Measurements from ENCODE around the gene ZNF283. TPM values are rescaled to one million over a fixed set of nuclear protein-coding genes. Genes with fewer than 3 reads are reported as not detected.
A peak's percentile ranks its signal among the peaks of the same experiment; 100 is the strongest.

The ZNF283 gene
- 1 to 10 TPM; 5.8 to 6.3 TPM for total RNA-seq
- 2.7 TPM for polyA plus RNA-seq

GRCh38 chr19:43826787-43827754 is at the start of gene ZNF283:
Gene ZNF283, plus strand, starts transcription at chr19:43827321. Its CDS starts 6,184 bp downstream, at chr19:43833505.
- peak within 1 kb of the TSS; percentile 78 for H3K4me3 ChIP-seq (ENCODE audit: low read length)
- peaks cover 18 to 23% (median 21%) of the 10 kb centered on the region in 3 donors for H3K4me1 Mint-ChIP-seq
- ChIA-PET CTCF (no interaction called here), POLR2A (no interaction called here)
- H3K36me3 Mint-ChIP-seq, result peaks cover 14 to 34% (median 24%) of the 10 kb centered on the region in 3 donors
- H3K27me3 Mint-ChIP-seq, result peaks cover 8 to 10% of the 10 kb centered on the region in 2 donors
- no peaks in the 10 kb centered on the region for H3K9me3 ChIP-seq (ENCODE audit: low read length)
- peak; percentile 61 to 85 (median 77) for DNase-seq
- peak within 1 kb of the TSS; percentile 14 to 90 (median 74) for H3K27ac Mint-ChIP-seq
- H3K4me3 Mint-ChIP-seq, result peak within 1 kb of the TSS; percentile 86 to 95 (median 91)
- H3K4me1 ChIP-seq (ENCODE audit: insufficient read depth, low read length), result peaks cover 14% of the 10 kb centered on the region
- peak within 1 kb of the TSS; percentile 40 for H3K27ac ChIP-seq (ENCODE audit: low read depth, low read length)
- H3K36me3 ChIP-seq (ENCODE audit: insufficient read depth, low read length), result peaks cover 2% of the 10 kb centered on the region
- H3K27me3 ChIP-seq (ENCODE audit: insufficient read depth, low read length, poor library complexity, severe bottlenecking), result no peaks in the 10 kb centered on the region
- peaks cover 0 to 2% (median 0%) of the 10 kb centered on the region in 5 donors for H3K9me3 Mint-ChIP-seq

- peaks cover 0 to 2% (median 0%) of the 10 kb centered on the region in 3 donors for H3K36me3 Mint-ChIP-seq
Measured at GRCh38 chr19:43778651-43779050, 48.5 kb upstream of the ZNF283 start.

GRCh38 chr19:43779147-43779819 is 47.8 kb upstream of the ZNF283 start:
- no peaks in the 10 kb centered on the region for H3K36me3 Mint-ChIP-seq
- H3K27me3 Mint-ChIP-seq, result peaks cover 0 to 3% of the 10 kb centered on the region in 2 donors
- H3K9me3 ChIP-seq (ENCODE audit: low read length), result no peaks in the 10 kb centered on the region
- peak overlapping the region; percentile 65 for H3K4me3 ChIP-seq (ENCODE audit: low read length)
- ChIA-PET CTCF (interaction anchor here (2.7 to 4.6 kb wide), 4 partner anchors 13 to 34 kb away, joined by 9 to 23 read pairs (median 12); no protein-coding TSS in a partner anchor), POLR2A (interaction anchor here (0.5 to 1.6 kb wide), 4 partner anchors 12 to 1286 kb away, joined by 3 to 7 read pairs (median 6); partner anchors contain the start of gene SMG9)
- H3K9me3 Mint-ChIP-seq, result no peaks in the 10 kb centered on the region
- peak overlapping the region; percentile 51 to 98 (median 85) for H3K27ac Mint-ChIP-seq
- H3K4me1 Mint-ChIP-seq, result peaks cover 59 to 80% (median 68%) of the 10 kb centered on the region in 3 donors
- H3K27ac ChIP-seq (ENCODE audit: low read depth, low read length), result peak overlapping the region; percentile 79
- H3K36me3 ChIP-seq (ENCODE audit: insufficient read depth, low read length), result no peaks in the 10 kb centered on the region
- H3K27me3 ChIP-seq (ENCODE audit: insufficient read depth, low read length, poor library complexity, severe bottlenecking), result no peaks in the 10 kb centered on the region
- DNase-seq, result no peak
- H3K4me1 ChIP-seq (ENCODE audit: insufficient read depth, low read length), result peaks cover 67% of the 10 kb centered on the region
- peak overlapping the region; percentile 49 to 93 (median 76) for H3K4me3 Mint-ChIP-seq

More at GRCh38 chr19:43778651-43779050, 48.5 kb upstream of the ZNF283 start:
- no peak for DNase-seq
- Histone ChIP-seq H3K9me3 (ENCODE audit: low read length) (no peaks in the 10 kb centered on the region), H3K4me3 (ENCODE audit: low read length) (no peak overlapping the region), H3K27ac (ENCODE audit: low read depth, low read length) (peak overlapping the region; percentile 79), H3K4me1 (ENCODE audit: insufficient read depth, low read length) (peaks cover 61% of the 10 kb centered on the region), H3K36me3 (ENCODE audit: insufficient read depth, low read length) (no peaks in the 10 kb centered on the region), H3K27me3 (ENCODE audit: insufficient read depth, low read length, poor library complexity, severe bottlenecking) (no peaks in the 10 kb centered on the region)
- H3K27me3 Mint-ChIP-seq, result peaks cover 0 to 3% of the 10 kb centered on the region in 2 donors
- no peaks in the 10 kb centered on the region for H3K9me3 Mint-ChIP-seq
- H3K27ac Mint-ChIP-seq, result peak overlapping the region; percentile 45 to 95 (median 90)
- CTCF ChIA-PET, result interaction anchor here (1.1 to 4.6 kb wide), 4 partner anchors 10 to 33 kb away, joined by 3 to 23 read pairs (median 11); no protein-coding TSS in a partner anchor
- H3K4me1 Mint-ChIP-seq, result peaks cover 53 to 74% (median 62%) of the 10 kb centered on the region in 3 donors
- H3K4me3 Mint-ChIP-seq, result peak overlapping the region; percentile 19 to 93 (median 59)
- POLR2A ChIA-PET, result interaction anchor here (0.5 to 2.5 kb wide), 3 partner anchors 23 to 1287 kb away, joined by 6 to 7 read pairs (median 7); partner anchors contain the start of gene SMG9

- ChIA-PET POLR2A (interaction anchor here (0.7 to 1.6 kb wide), 2 partner anchors 12 to 25 kb away, joined by 3 to 5 read pairs; partner anchors contain the start of gene SMG9), CTCF (interaction anchor here (3.2 to 4.6 kb wide), 2 partner anchors 14 to 34 kb away, joined by 12 to 23 read pairs; no protein-coding TSS in a partner anchor)
- Histone ChIP-seq H3K36me3 (ENCODE audit: insufficient read depth, low read length) (no peaks in the 10 kb centered on the region), H3K27ac (ENCODE audit: low read depth, low read length) (peak overlapping the region; percentile 79), H3K27me3 (ENCODE audit: insufficient read depth, low read length, poor library complexity, severe bottlenecking) (no peaks in the 10 kb centered on the region), H3K9me3 (ENCODE audit: low read length) (no peaks in the 10 kb centered on the region), H3K4me3 (ENCODE audit: low read length) (peak overlapping the region; percentile 65), H3K4me1 (ENCODE audit: insufficient read depth, low read length) (peaks cover 72% of the 10 kb centered on the region)
- H3K36me3 Mint-ChIP-seq, result no peaks in the 10 kb centered on the region
- DNase-seq, result no peak
- H3K4me3 Mint-ChIP-seq, result peak overlapping the region; percentile 49 to 93 (median 76)
- peaks cover 0 to 3% of the 10 kb centered on the region in 2 donors for H3K27me3 Mint-ChIP-seq
- H3K27ac Mint-ChIP-seq, result peak overlapping the region; percentile 51 to 98 (median 78)
- H3K9me3 Mint-ChIP-seq, result no peaks in the 10 kb centered on the region
- peaks cover 62 to 86% (median 73%) of the 10 kb centered on the region in 3 donors for H3K4me1 Mint-ChIP-seq
Measured at GRCh38 chr19:43779820-43780219, 47.3 kb upstream of the ZNF283 start.

- peaks cover 68 to 87% (median 80%) of the 10 kb centered on the region in 3 donors for H3K4me1 Mint-ChIP-seq
- Histone ChIP-seq H3K36me3 (ENCODE audit: insufficient read depth, low read length) (no peaks in the 10 kb centered on the region), H3K4me1 (ENCODE audit: insufficient read depth, low read length) (peaks cover 71% of the 10 kb centered on the region), H3K9me3 (ENCODE audit: low read length) (no peaks in the 10 kb centered on the region), H3K27ac (ENCODE audit: low read depth, low read length) (peak within 1 kb of the TSS; percentile 79), H3K4me3 (ENCODE audit: low read length) (peak within 1 kb of the TSS; percentile 65), H3K27me3 (ENCODE audit: insufficient read depth, low read length, poor library complexity, severe bottlenecking) (no peaks in the 10 kb centered on the region)
- H3K27me3 Mint-ChIP-seq, result peaks cover 0 to 3% of the 10 kb centered on the region in 2 donors
- H3K9me3 Mint-ChIP-seq, result no peaks in the 10 kb centered on the region
- H3K27ac Mint-ChIP-seq, result peak within 1 kb of the TSS; percentile 72 to 98 (median 90)
- H3K4me3 Mint-ChIP-seq, result peak within 1 kb of the TSS; percentile 56 to 93 (median 83)
- DNase-seq, result peak; percentile 14 to 78 (median 42)
- H3K36me3 Mint-ChIP-seq, result no peaks in the 10 kb centered on the region
- ChIA-PET POLR2A (interaction anchor here (1.6 kb wide), 1 partner anchor 26 kb away, joined by 5 read pairs; the partner anchor contains the start of gene SMG9), CTCF (interaction anchor here (3.2 to 4.6 kb wide), 2 partner anchors 15 to 35 kb away, joined by 12 to 23 read pairs; no protein-coding TSS in a partner anchor)
Measured at GRCh38 chr19:43780706-43781525, 46.2 kb upstream of the ZNF283 start, which contains the start of gene KCNN4. Gene KCNN4, minus strand, starts transcription at chr19:43780973. Its CDS starts 112 bp downstream, at chr19:43780861.

GRCh38 chr19:43781630-43782310 is 45.4 kb upstream of the ZNF283 start:
- H3K4me3 ChIP-seq (ENCODE audit: low read length), result no peak overlapping the region
- ChIA-PET POLR2A (no interaction called here), CTCF (interaction anchor here (1.0 to 3.2 kb wide), 3 partner anchors 17 to 113 kb away, joined by 3 to 12 read pairs (median 5); no protein-coding TSS in a partner anchor)
- H3K36me3 ChIP-seq (ENCODE audit: insufficient read depth, low read length), result no peaks in the 10 kb centered on the region
- DNase-seq, result no peak
- Mint-ChIP-seq H3K4me3 (peak overlapping the region; percentile 71 to 93 (median 83)), H3K9me3 (no peaks in the 10 kb centered on the region), H3K4me1 (peaks cover 65 to 78% (median 75%) of the 10 kb centered on the region in 3 donors), H3K27me3 (peaks cover 0 to 3% of the 10 kb centered on the region in 2 donors), H3K36me3 (no peaks in the 10 kb centered on the region), H3K27ac (peak overlapping the region; percentile 72 to 98 (median 90))
- peak overlapping the region; percentile 79 for H3K27ac ChIP-seq (ENCODE audit: low read depth, low read length)
- no peaks in the 10 kb centered on the region for H3K27me3 ChIP-seq (ENCODE audit: insufficient read depth, low read length, poor library complexity, severe bottlenecking)
- peaks cover 63% of the 10 kb centered on the region for H3K4me1 ChIP-seq (ENCODE audit: insufficient read depth, low read length)
- H3K9me3 ChIP-seq (ENCODE audit: low read length), result no peaks in the 10 kb centered on the region

All from CD8-positive, alpha-beta memory T cell (primary cell).